Fibroblast of lung (primary cell): ENCODE results near the gene BMP3. TPM values are rescaled to one million over a fixed set of nuclear protein-coding genes. Genes with fewer than 3 reads are reported as not detected.

Source experiments
- DNase-seq, 2 donors: peaks; one replicate each; pipeline versions ENCODE4 v3.0.0 to v3.0.0-alpha.2; 2010; ENCODE audit warnings: low read depth in 2 of 2
- H2AFZ ChIP-seq: 2 replicates; pipeline ENCODE4 v1.5.1; 2012; ENCODE audit warnings: low read length, control low read depth, inconsistent platforms
- H3K27ac ChIP-seq: 2 replicates; pipeline ENCODE4 v1.5.1; 2011; ENCODE audit warnings: low read length, control low read depth; ENCODE audit not compliant: insufficient read depth
- H3K27me3 ChIP-seq: 2 replicates; pipeline ENCODE4 v1.5.1; 2011; ENCODE audit warnings: mild to moderate bottlenecking, low read length; ENCODE audit not compliant: control insufficient read depth, insufficient read depth
- H3K36me3 ChIP-seq: 2 replicates; pipeline ENCODE4 v1.5.1; 2011; ENCODE audit warnings: low read length; ENCODE audit not compliant: control insufficient read depth, insufficient read depth
- H3K4me1 ChIP-seq: 2 replicates; pipeline ENCODE4 v1.5.1; 2011; ENCODE audit warnings: low read length; ENCODE audit not compliant: control insufficient read depth, insufficient read depth; ENCODE audit errors: extremely low read depth
- H3K4me2 ChIP-seq: 2 replicates; pipeline ENCODE4 v1.5.1; 2011; ENCODE audit warnings: low read length, control low read depth; ENCODE audit not compliant: insufficient read depth; ENCODE audit errors: extremely low read depth
- H3K4me3 ChIP-seq, 4 experiments: fragments of 200-600 bp in 1 of 4; sonication (generic) in 1 of 4; replicated peaks in 1 of 4; 2 replicates each; pipeline ENCODE4 v1.5.1; 2011 to 2016; ENCODE audit warnings: low read length in 4 of 4, low read depth in 3 of 4, mild to moderate bottlenecking in 3 of 4, control low read depth in 2 of 4, inconsistent platforms in 1 of 4, mixed read lengths in 1 of 4; ENCODE audit not compliant: insufficient read depth in 1 of 4; ENCODE audit errors: control extremely low read depth in 1 of 4
- H3K79me2 ChIP-seq: 2 replicates; pipeline ENCODE4 v1.5.1; 2012; ENCODE audit warnings: mild to moderate bottlenecking, low read length, inconsistent platforms; ENCODE audit not compliant: control insufficient read depth, insufficient read depth
- H3K9ac ChIP-seq: 2 replicates; pipeline ENCODE4 v1.5.1; 2011; ENCODE audit warnings: mild to moderate bottlenecking, low read length, control low read depth; ENCODE audit not compliant: insufficient read depth
- H3K9me3 ChIP-seq: 2 replicates; pipeline ENCODE4 v1.5.1; 2012; ENCODE audit warnings: low read depth, low read length; ENCODE audit not compliant: control insufficient read depth, insufficient read depth
- H4K20me1 ChIP-seq: 2 replicates; pipeline ENCODE4 v1.5.1; 2011; ENCODE audit warnings: low read length; ENCODE audit not compliant: control insufficient read depth, insufficient read depth; ENCODE audit errors: extremely low read depth
- EZH2 ChIP-seq: IDR thresholded peaks from 2 replicates; pipeline ENCODE4 v1.5.1; 2012; ENCODE audit warnings: low read length, control low read depth, mild to moderate bottlenecking; ENCODE audit errors: missing control alignments
- polyA plus RNA-seq, 2 donors: library from polyadenylated mRNA; depleted of rRNA in 1 of 2; stranded (reverse) in 1 of 2; unstranded in 1 of 2; fragments of >200 nt; gene quantifications; 2 replicates each; pipeline ENCODE4 v1.2.1, GENCODE V29; 2011 to 2012; ENCODE audit warnings: missing spikeins in 1 of 2
- total RNA-seq: library from RNA; depleted of rRNA; stranded (reverse); fragments of >200 nt; gene quantifications from 2 replicates; pipeline ENCODE4 v1.2.1, GENCODE V29; 2014
- TF ChIP-seq, protein P1 (sequence below), 2 donors: IDR thresholded peaks in 1 of 2; conservative IDR thresholded peaks in 1 of 2; 1 replicate in 1 of 2; 2 replicates in 1 of 2; pipeline ENCODE4 v1.5.1; 2011 to 2012; ENCODE audit warnings: low read length in 2 of 2, control low read depth in 1 of 2, inconsistent platforms in 1 of 2, low read depth in 1 of 2, mild to moderate bottlenecking in 1 of 2

BMP3 gene
- total and polyA plus RNA-seq, 2 donors (not counting 1 experiment from before 2014, with no cell fraction given), result 0.05 to 0.17 TPM

DNA sequence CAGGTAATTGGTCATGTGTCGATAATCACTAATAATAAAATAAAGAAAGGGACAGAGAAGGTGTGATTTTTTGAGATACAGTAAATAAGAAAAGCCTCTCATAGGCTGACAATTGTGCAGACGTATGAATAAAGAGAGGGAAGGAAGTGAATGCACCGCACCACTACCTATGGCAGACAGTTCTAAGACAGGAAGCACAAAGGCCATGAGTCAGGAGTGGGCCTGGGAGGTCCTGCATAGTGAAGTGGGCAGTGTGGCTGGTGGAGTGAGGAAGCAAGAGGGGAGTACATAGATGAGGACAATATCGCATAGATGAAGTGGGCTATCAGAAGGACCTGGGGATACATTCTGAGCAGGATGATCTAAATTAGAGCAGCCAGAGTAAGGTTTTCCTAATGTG, 75.6 kb downstream of the BMP3 start:
- no peak for DNase-seq
- no peaks in the 10 kb centered on the region for H3K36me3 ChIP-seq
- H3K4me2 ChIP-seq, result no peak overlapping the region
- no peak overlapping the region for H3K9ac ChIP-seq
- no peak overlapping the region for H3K4me3 ChIP-seq
- H3K9me3 ChIP-seq, result no peaks in the 10 kb centered on the region
- H2AFZ ChIP-seq, result no peak overlapping the region
- TF ChIP-seq, protein P1, sequence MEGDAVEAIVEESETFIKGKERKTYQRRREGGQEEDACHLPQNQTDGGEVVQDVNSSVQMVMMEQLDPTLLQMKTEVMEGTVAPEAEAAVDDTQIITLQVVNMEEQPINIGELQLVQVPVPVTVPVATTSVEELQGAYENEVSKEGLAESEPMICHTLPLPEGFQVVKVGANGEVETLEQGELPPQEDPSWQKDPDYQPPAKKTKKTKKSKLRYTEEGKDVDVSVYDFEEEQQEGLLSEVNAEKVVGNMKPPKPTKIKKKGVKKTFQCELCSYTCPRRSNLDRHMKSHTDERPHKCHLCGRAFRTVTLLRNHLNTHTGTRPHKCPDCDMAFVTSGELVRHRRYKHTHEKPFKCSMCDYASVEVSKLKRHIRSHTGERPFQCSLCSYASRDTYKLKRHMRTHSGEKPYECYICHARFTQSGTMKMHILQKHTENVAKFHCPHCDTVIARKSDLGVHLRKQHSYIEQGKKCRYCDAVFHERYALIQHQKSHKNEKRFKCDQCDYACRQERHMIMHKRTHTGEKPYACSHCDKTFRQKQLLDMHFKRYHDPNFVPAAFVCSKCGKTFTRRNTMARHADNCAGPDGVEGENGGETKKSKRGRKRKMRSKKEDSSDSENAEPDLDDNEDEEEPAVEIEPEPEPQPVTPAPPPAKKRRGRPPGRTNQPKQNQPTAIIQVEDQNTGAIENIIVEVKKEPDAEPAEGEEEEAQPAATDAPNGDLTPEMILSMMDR (conservative IDR thresholded peaks at IDR 0.05 in 1 of 2, IDR thresholded peaks at IDR 0.05 in 1 of 2; ENCODE audit: low read depth in 1 of 2, low read length in 2 of 2), result no peak
- no peak for TF ChIP-seq EZH2
- H3K27ac ChIP-seq, result no peak overlapping the region
- no peaks in the 10 kb centered on the region for H3K27me3 ChIP-seq
- H4K20me1 ChIP-seq, result no peaks in the 10 kb centered on the region
- no peaks in the 10 kb centered on the region for H3K79me2 ChIP-seq
- H3K4me1 ChIP-seq, result no peaks in the 10 kb centered on the region

Other genes starting within 250 kb of the BMP3 start
- gene PRKG2, start 184.5 kb downstream of the BMP3 start, total RNA-seq, result 17.5 and 26.5 TPM in 2 replicates
- 2.8 and 8.6 TPM in 2 replicates for gene PRKG2, start 184.5 kb downstream of the BMP3 start, polyA plus RNA-seq